ENCODE data around the gene ATP9A. TPM values are rescaled to one million over a fixed set of nuclear protein-coding genes. Genes with fewer than 3 reads are reported as not detected.

The ATP9A gene
- total RNA-seq, 2 experiments from 2014 or later: 0.11 to 0.19 TPM

DNA sequence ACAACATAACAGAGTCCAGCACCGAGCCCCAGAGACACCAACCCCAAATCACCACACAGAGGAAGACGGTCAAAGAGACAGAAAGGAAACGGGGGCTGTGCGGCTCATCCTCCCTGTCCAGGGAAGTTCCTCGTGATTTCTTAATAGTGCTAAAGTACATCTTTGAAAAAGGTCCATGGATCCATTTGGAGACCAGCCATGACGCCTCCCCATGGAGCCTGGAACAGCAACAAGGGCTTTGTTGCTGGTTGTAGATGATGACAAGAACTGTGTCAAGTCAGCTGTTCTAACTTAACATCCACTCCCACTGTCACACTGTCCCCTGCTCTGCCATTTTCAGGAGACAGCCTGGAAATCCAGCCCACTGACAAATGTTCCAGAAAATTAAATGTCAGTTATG lies 99.7 kb downstream of the ATP9A start:
- intact Hi-C loops (cut with DNase I, micrococcal nuclease): no loop called here
- H3K4me1 ChIP-seq (ENCODE audit: insufficient read depth, low read length): peaks cover 8% of the 10 kb centered on the region
- no peaks in the 10 kb centered on the region for H3K36me3 Mint-ChIP-seq (ENCODE audit: low read depth)
- no peaks in the 10 kb centered on the region for H3K27me3 ChIP-seq (ENCODE audit: control insufficient read depth in 1 of 2, insufficient read depth in 2 of 2, low read length in 2 of 2)
- H3K27me3 Mint-ChIP-seq: peaks cover 3% of the 10 kb centered on the region
- no peaks in the 10 kb centered on the region for H3K9me3 Mint-ChIP-seq
- no peak overlapping the region for H3K4me3 ChIP-seq (ENCODE audit: low read length)
- no peak overlapping the region for H3K4me3 Mint-ChIP-seq
- ChIA-PET POLR2A (no interaction called here), CTCF (no interaction called here)
- no peak overlapping the region for H3K27ac Mint-ChIP-seq
- H3K27ac ChIP-seq (ENCODE audit: low read depth in 1 of 2, low read length in 2 of 2): no peak overlapping the region
- TF ChIP-seq, protein P1, sequence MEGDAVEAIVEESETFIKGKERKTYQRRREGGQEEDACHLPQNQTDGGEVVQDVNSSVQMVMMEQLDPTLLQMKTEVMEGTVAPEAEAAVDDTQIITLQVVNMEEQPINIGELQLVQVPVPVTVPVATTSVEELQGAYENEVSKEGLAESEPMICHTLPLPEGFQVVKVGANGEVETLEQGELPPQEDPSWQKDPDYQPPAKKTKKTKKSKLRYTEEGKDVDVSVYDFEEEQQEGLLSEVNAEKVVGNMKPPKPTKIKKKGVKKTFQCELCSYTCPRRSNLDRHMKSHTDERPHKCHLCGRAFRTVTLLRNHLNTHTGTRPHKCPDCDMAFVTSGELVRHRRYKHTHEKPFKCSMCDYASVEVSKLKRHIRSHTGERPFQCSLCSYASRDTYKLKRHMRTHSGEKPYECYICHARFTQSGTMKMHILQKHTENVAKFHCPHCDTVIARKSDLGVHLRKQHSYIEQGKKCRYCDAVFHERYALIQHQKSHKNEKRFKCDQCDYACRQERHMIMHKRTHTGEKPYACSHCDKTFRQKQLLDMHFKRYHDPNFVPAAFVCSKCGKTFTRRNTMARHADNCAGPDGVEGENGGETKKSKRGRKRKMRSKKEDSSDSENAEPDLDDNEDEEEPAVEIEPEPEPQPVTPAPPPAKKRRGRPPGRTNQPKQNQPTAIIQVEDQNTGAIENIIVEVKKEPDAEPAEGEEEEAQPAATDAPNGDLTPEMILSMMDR (IDR thresholded peaks at IDR 0.05): no peak
- DNase-seq (no peak), ATAC-seq (ENCODE audit: poor library complexity) (no peak)
- H3K4me1 Mint-ChIP-seq (ENCODE audit: low read depth): peaks cover 10% of the 10 kb centered on the region
- H3K36me3 ChIP-seq (ENCODE audit: insufficient read depth, low read length): no peaks in the 10 kb centered on the region
- no peaks in the 10 kb centered on the region for H3K9me3 ChIP-seq (ENCODE audit: control insufficient read depth in 1 of 2, insufficient read depth in 1 of 2, low read length in 2 of 2)

DNA sequence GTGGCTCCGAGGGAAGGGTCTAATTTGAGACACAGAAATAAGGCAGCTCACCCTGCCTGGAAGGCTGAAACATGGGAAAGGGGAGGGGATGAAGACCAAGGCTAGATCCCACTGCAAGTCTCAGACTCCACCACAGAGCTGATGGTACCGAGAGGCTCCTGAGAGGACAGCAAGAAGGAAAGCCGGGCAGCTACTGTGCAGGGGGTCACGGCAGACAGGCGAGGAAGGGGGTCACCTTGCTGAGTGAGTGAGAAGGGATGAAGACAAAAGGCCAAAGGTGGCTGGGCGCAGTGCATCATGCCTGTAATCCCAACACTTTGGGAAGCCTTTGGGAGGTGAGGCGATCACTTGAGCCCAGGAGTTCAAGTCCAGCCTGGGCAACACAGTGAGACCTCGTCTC lies 100.7 kb downstream of the ATP9A start:
- CTCF ChIA-PET: no interaction called here
- Mint-ChIP-seq H3K27ac (no peak overlapping the region), H3K36me3 (ENCODE audit: low read depth) (no peaks in the 10 kb centered on the region), H3K27me3 (peaks cover 3% of the 10 kb centered on the region), H3K4me3 (no peak overlapping the region), H3K4me1 (ENCODE audit: low read depth) (peaks cover 10% of the 10 kb centered on the region), H3K9me3 (no peaks in the 10 kb centered on the region)
- no peaks in the 10 kb centered on the region for H3K27me3 ChIP-seq (ENCODE audit: control insufficient read depth in 1 of 2, insufficient read depth in 2 of 2, low read length in 2 of 2)
- H3K9me3 ChIP-seq (ENCODE audit: control insufficient read depth in 1 of 2, insufficient read depth in 1 of 2, low read length in 2 of 2): no peaks in the 10 kb centered on the region
- ATAC-seq (ENCODE audit: poor library complexity) (no peak), DNase-seq (no peak)
- H3K4me1 ChIP-seq (ENCODE audit: insufficient read depth, low read length): peaks cover 8% of the 10 kb centered on the region
- no peak overlapping the region for H3K27ac ChIP-seq (ENCODE audit: low read depth in 1 of 2, low read length in 2 of 2)
- TF ChIP-seq, protein P1 (IDR thresholded peaks at IDR 0.05): no peak
- POLR2A ChIA-PET: no interaction called here
- no peaks in the 10 kb centered on the region for H3K36me3 ChIP-seq (ENCODE audit: insufficient read depth, low read length)
- intact Hi-C loops (cut with DNase I, micrococcal nuclease): no loop called here
- no peak overlapping the region for H3K4me3 ChIP-seq (ENCODE audit: low read length)

DNA sequence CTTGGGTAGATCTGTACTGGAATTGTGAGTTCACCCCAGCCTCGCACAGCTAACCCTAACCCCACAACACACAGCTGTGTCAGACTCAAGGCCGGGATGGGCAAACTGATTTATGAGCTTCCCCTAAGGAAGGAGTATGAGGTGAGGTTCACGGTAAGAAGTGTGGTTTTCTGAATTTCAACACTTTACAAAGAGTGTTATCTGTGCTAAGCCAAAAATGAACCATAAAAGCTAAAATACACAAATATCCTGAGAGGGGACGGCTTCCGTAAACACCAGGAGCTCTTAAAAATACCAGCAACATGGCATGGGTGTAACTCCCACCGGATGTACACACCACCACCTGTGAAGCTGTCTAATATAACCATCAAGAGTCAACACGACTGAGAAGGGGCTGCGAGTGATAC lies 101.2 kb downstream of the ATP9A start:
- intact Hi-C loops (cut with DNase I, micrococcal nuclease): no loop called here
- H3K4me3 Mint-ChIP-seq: no peak overlapping the region
- no peaks in the 10 kb centered on the region for H3K9me3 ChIP-seq (ENCODE audit: control insufficient read depth in 1 of 2, insufficient read depth in 1 of 2, low read length in 2 of 2)
- TF ChIP-seq, protein P1 (IDR thresholded peaks at IDR 0.05): no peak
- peaks cover 3% of the 10 kb centered on the region for H3K27me3 Mint-ChIP-seq
- peaks cover 9% of the 10 kb centered on the region for H3K4me1 ChIP-seq (ENCODE audit: insufficient read depth, low read length)
- no peaks in the 10 kb centered on the region for H3K36me3 ChIP-seq (ENCODE audit: insufficient read depth, low read length)
- H3K36me3 Mint-ChIP-seq (ENCODE audit: low read depth): no peaks in the 10 kb centered on the region
- CTCF ChIA-PET: no interaction called here
- ATAC-seq (ENCODE audit: poor library complexity) (no peak), DNase-seq (peak in 2 of 14 experiments; percentile 6 to 62)
- POLR2A ChIA-PET: no interaction called here
- no peak overlapping the region for H3K27ac Mint-ChIP-seq
- H3K4me1 Mint-ChIP-seq (ENCODE audit: low read depth): peaks cover 12% of the 10 kb centered on the region
- H3K9me3 Mint-ChIP-seq: no peaks in the 10 kb centered on the region
- no peak overlapping the region for H3K4me3 ChIP-seq (ENCODE audit: low read length)
- no peaks in the 10 kb centered on the region for H3K27me3 ChIP-seq (ENCODE audit: control insufficient read depth in 1 of 2, insufficient read depth in 2 of 2, low read length in 2 of 2)
- H3K27ac ChIP-seq (ENCODE audit: low read depth in 1 of 2, low read length in 2 of 2): no peak overlapping the region

Measured in CD4-positive, alpha-beta T cell (primary cell).